ENCODE data around the gene AVPI1. TPM values are rescaled to one million over a fixed set of nuclear protein-coding genes. Genes with fewer than 3 reads are reported as not detected.
A peak's percentile ranks its signal among the peaks of the same experiment; 100 is the strongest.
"Not testable (repeated sequence)": the region's sequence is repeated elsewhere in the genome, so short reads cannot be mapped to it uniquely, and the experiment has no call there.

Gene AVPI1
- polyA plus RNA-seq, 3 donors, result 2.0 to 11.2 (median 2.9) TPM

DNA sequence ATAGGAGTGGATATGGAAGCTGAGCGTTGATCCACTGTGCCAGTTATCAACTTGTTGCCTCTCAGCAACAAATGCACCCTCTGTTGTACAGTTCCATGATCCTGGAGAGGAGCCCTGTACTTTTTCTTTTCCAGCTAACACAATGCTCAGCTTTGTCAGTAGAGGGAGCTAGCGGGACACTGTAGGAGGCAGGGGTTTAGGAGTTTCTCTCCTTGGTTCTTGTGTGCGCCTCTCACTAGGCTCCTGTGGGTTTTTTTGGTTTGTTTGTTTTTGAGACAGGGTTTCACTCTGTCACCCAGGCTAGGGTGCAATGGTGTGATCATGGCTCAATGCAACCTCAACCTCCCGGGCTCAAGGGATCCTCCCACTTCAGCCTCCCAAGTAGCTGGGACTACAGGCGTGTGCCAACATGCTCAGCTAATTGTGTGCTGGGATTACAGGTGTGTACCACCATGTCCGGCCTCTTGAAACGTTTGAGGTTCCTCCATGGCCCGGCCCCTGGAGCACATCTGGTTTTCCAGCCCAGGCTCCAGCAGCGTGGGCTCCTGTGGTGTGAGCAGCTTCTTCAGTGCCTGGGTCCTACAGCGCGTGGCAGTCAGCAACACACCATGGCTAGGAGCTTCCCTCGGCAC, 14.5 kb upstream of the AVPI1 start:
- Histone ChIP-seq H3K4me2 (replicated peaks; ENCODE audit: extremely low read depth, low read length, poor library complexity, severe bottlenecking) (no peak overlapping the region), H3K79me2 (ENCODE audit: insufficient read depth, low read length) (no peaks in the 10 kb centered on the region), H4K20me1 (ENCODE audit: insufficient read depth, low read length) (no peaks in the 10 kb centered on the region), H2AFZ (ENCODE audit: insufficient read depth, low read depth, low read length, poor library complexity, severe bottlenecking) (no peak overlapping the region), H3K4me1 (ENCODE audit: control insufficient read depth in 1 of 2, insufficient read depth in 2 of 2, low read length in 2 of 2) (peaks cover 0 to 4% of the 10 kb centered on the region in 2 donors), H3K9me3 (replicated peaks in 1 of 2; ENCODE audit: control insufficient read depth in 1 of 2, insufficient read depth in 1 of 2, low read length in 2 of 2) (no peaks in the 10 kb centered on the region), H3K4me3 (replicated peaks in 1 of 3; ENCODE audit: low read depth in 2 of 3, low read length in 3 of 3) (no peak overlapping the region), H3K27ac (ENCODE audit: low read depth in 1 of 2, low read length in 2 of 2) (no peak overlapping the region), H3K27me3 (ENCODE audit: control insufficient read depth in 2 of 2, insufficient read depth in 2 of 2, low read length in 2 of 2) (no peaks in the 10 kb centered on the region), H3K36me3 (replicated peaks in 1 of 2; ENCODE audit: control insufficient read depth in 1 of 2, insufficient read depth in 2 of 2, low read length in 2 of 2) (no peaks in the 10 kb centered on the region), H3K9ac (ENCODE audit: insufficient read depth, low read length, poor library complexity, severe bottlenecking) (no peak overlapping the region)
- intact Hi-C loops (cut with micrococcal nuclease), result no loop called here
- H3K9me3 Mint-ChIP-seq, result no peaks in the 10 kb centered on the region
- H3K4me3 Mint-ChIP-seq, result no peak overlapping the region
- TF ChIP-seq, protein P1, sequence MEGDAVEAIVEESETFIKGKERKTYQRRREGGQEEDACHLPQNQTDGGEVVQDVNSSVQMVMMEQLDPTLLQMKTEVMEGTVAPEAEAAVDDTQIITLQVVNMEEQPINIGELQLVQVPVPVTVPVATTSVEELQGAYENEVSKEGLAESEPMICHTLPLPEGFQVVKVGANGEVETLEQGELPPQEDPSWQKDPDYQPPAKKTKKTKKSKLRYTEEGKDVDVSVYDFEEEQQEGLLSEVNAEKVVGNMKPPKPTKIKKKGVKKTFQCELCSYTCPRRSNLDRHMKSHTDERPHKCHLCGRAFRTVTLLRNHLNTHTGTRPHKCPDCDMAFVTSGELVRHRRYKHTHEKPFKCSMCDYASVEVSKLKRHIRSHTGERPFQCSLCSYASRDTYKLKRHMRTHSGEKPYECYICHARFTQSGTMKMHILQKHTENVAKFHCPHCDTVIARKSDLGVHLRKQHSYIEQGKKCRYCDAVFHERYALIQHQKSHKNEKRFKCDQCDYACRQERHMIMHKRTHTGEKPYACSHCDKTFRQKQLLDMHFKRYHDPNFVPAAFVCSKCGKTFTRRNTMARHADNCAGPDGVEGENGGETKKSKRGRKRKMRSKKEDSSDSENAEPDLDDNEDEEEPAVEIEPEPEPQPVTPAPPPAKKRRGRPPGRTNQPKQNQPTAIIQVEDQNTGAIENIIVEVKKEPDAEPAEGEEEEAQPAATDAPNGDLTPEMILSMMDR (IDR thresholded peaks at IDR 0.05), result peak; percentile 91
- H3K27ac Mint-ChIP-seq, result peak overlapping the region in 1 of 7 donors; percentile 35
- no peaks in the 10 kb centered on the region for H3K36me3 Mint-ChIP-seq
- H3K4me1 Mint-ChIP-seq, result peaks cover 7% of the 10 kb centered on the region
- DNase-seq, result peak; percentile 58 to 68 (median 64)
- WGBS (ENCODE audit: insufficient coverage), result 72% methylated on average over 9 of the region's 12 CpGs
- H3K27me3 Mint-ChIP-seq (ENCODE audit: low read depth in 3 of 3), result peaks cover 1 to 10% (median 9%) of the 10 kb centered on the region in 3 donors

DNA sequence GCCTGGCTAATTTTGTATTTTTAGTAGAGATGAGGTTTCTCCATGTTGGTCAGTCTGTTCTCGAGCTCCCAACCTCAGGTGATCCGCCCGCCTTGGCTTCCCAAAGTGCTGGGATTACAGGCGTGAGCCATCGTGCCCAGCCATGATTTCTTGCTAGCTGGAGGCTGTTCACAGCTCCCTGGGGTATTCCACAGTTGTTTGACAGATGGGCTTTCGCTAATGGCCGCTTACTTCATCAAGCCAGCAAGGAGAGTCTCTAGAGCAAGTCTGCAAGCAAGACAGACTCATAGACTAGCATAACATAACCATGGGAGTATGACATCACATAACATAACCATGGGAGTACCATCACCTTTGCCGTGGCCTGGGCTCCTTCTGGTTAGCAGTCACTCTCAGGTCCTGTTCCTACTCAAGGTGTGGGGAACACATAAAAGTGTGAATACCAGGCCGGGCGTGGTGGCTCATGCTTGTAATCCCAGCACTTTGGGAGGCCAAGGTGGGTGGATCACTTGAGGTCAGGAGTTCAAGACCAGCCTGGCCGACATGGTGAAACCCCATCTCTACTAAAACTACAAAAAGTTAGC, 11.1 kb upstream of the AVPI1 start:
- H3K79me2 ChIP-seq (ENCODE audit: insufficient read depth, low read length); H3K9me3 Mint-ChIP-seq; H3K4me3 Mint-ChIP-seq; H3K4me2 ChIP-seq (replicated peaks; ENCODE audit: extremely low read depth, low read length, poor library complexity, severe bottlenecking); H3K9me3 ChIP-seq (replicated peaks in 1 of 2; ENCODE audit: control insufficient read depth in 1 of 2, insufficient read depth in 1 of 2, low read length in 2 of 2); DNase-seq; H3K36me3 ChIP-seq (replicated peaks in 1 of 2; ENCODE audit: control insufficient read depth in 1 of 2, insufficient read depth in 2 of 2, low read length in 2 of 2); H3K4me1 ChIP-seq (ENCODE audit: control insufficient read depth in 1 of 2, insufficient read depth in 2 of 2, low read length in 2 of 2); intact Hi-C loops (cut with micrococcal nuclease); H3K9ac ChIP-seq (ENCODE audit: insufficient read depth, low read length, poor library complexity, severe bottlenecking); H3K27ac Mint-ChIP-seq; H3K4me3 ChIP-seq (replicated peaks in 1 of 3; ENCODE audit: low read depth in 2 of 3, low read length in 3 of 3); H4K20me1 ChIP-seq (ENCODE audit: insufficient read depth, low read length); H2AFZ ChIP-seq (ENCODE audit: insufficient read depth, low read depth, low read length, poor library complexity, severe bottlenecking); H3K27ac ChIP-seq (ENCODE audit: low read depth in 1 of 2, low read length in 2 of 2); H3K27me3 Mint-ChIP-seq (ENCODE audit: low read depth in 3 of 3); H3K36me3 Mint-ChIP-seq; H3K27me3 ChIP-seq (ENCODE audit: control insufficient read depth in 2 of 2, insufficient read depth in 2 of 2, low read length in 2 of 2); H3K4me1 Mint-ChIP-seq: not testable (repeated sequence)
- 92% methylated on average over 4 of the region's 11 CpGs for WGBS (ENCODE audit: insufficient coverage)

Data from CD14-positive monocyte (primary cell).